T-helper 2 cell treated with Interferon-gamma antibody and Interleukin-4, amounts not matched to agents 5 μg/mL and 100 μg/mL, for 36 hours (primary cell): ENCODE results near the gene SMPD4.
A peak's percentile ranks its signal among the peaks of the same experiment; 100 is the strongest.
"Not testable (repeated sequence)": the region's sequence is repeated elsewhere in the genome, so short reads cannot be mapped to it uniquely, and the experiment has no call there.

Experiments used
- DNase-seq: peaks from one replicate; pipeline ENCODE4 v3.0.0; 2021; ENCODE audit warnings: low spot score
- H3K27ac Mint-ChIP-seq: one replicate; pipeline ENCODE4 v1.8.0; 2021; ENCODE audit warnings: mild to moderate bottlenecking, mixed read lengths
- H3K27me3 Mint-ChIP-seq: one replicate; pipeline ENCODE4 v1.8.0; 2021; ENCODE audit warnings: low read depth, mixed read lengths
- H3K36me3 Mint-ChIP-seq: one replicate; pipeline ENCODE4 v1.8.0; 2021; ENCODE audit warnings: low read depth, mixed read lengths
- H3K4me1 Mint-ChIP-seq: one replicate; pipeline ENCODE4 v1.8.0; 2021; ENCODE audit warnings: low read depth, mixed read lengths
- H3K4me3 Mint-ChIP-seq: one replicate; pipeline ENCODE4 v1.8.0; 2022; ENCODE audit warnings: mild to moderate bottlenecking, moderate library complexity, mixed read lengths
- H3K9me3 Mint-ChIP-seq: one replicate; pipeline ENCODE4 v1.8.0; 2021; ENCODE audit warnings: mixed read lengths

Gene SMPD4

DNA sequence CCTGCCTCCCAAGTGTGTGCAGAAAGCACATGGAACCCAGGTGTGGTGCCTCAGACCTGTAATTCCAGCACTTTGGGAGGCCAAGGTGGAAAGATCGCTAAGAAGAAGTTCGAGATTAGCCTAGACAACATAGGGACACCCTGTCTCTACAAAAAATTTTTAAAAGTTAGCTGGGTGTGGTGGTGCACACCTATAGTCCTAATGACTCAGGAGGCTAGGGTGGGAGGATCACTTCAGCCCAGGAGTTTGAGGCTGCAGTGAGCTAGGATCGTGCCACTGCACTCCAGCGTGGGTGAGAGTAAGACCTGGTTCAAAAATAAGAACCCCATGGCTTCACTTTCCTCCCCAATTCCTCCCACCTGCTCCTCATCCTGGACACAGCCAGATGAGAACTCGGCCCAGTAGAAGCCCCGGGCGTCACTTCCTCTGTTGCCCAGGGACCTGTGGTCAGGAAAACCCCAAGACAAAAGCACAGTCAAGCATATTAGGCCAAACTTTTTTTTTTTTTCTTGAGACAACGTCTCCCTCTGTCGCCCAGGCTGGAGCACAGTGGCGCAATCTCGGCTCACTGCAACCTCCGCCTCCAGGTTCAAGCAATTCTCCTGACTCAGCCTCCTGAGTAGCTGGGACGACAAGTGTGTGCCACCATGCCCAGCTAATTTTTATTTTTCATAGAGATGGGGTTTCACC is 23.4 kb downstream of the SMPD4 start:
- not testable (repeated sequence) for DNase-seq, H3K4me1 Mint-ChIP-seq, H3K9me3 Mint-ChIP-seq, H3K4me3 Mint-ChIP-seq, H3K36me3 Mint-ChIP-seq, H3K27me3 Mint-ChIP-seq
- H3K27ac Mint-ChIP-seq = peak overlapping the region; percentile 31

DNA sequence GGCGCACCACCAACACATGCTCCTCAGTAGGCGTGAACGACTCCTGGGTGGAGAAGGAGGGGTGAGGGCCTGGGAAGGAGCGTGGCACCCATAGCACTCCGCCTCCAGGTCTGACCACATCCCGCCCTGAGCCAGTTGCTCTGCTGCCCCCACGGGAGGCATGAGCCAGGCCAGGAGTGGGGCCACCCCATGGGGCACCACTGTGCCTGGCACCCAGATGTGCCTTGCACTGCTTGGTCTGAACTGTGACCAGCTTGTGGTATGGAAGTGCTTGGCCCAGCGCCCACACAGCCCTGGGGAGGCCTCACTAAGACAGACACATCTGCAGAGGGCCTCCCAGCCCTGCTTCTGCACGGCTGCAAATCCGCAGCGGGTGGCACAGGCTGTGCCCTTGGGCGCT is 24.0 kb downstream of the SMPD4 start:
- not testable (repeated sequence) for H3K27ac Mint-ChIP-seq, DNase-seq, H3K4me3 Mint-ChIP-seq, H3K27me3 Mint-ChIP-seq, H3K4me1 Mint-ChIP-seq, H3K36me3 Mint-ChIP-seq, H3K9me3 Mint-ChIP-seq

DNA sequence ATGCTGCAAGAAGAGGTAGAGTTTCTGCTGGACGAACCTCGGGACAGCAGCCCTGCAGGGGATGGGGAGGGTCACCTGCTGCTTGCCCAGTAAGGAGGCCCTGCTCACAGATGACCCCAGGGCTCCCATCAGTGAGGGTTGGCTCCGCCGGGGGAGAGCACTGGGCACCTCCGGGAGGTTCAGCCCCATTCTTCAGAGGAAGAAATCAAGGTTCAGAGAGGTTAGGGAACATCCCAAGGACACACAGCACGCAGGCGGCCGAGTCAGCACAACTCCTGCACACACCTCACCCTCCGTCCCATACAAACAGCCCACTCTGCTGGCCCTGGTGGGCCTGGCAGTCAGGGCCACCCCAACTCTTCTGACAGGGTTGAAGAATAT is 24.8 kb downstream of the SMPD4 start:
- H3K36me3 Mint-ChIP-seq = peaks cover 6% of the 10 kb centered on the region

DNA sequence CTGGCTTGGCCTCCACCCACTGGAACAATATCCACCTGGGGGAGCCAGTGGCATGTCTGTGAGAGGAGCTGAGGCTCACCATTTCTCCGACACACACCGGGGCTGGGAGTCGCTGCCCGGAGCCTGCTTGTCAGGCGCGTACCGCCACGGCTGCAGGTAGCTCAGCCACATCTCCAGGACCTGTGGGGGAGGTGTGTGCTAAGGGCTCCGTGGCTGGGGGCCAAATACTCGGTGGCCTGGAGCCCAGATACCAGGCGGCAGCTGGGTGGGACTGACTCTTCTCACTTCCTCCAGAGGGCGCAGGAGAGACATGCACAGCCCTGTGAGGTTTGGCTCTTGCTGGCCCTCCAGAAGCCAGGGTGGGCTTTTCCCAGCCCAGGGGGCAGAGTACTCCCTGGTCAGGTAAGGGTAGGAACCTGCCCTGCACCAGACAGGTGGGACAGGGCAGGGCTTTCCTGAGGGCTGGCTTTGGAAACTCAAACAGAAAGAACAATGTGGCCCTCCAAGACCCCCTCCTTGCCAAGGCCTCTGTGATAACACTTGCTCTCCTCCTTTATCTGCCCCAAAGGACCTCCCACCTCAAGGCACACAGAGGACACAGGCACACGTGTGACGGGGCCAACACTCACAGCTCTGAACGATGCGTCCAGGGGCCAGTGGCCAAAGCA is 25.3 kb downstream of the SMPD4 start:
- H3K4me1 Mint-ChIP-seq, H3K27ac Mint-ChIP-seq, H3K36me3 Mint-ChIP-seq, DNase-seq, H3K9me3 Mint-ChIP-seq, H3K4me3 Mint-ChIP-seq, H3K27me3 Mint-ChIP-seq: not testable (repeated sequence)

More for the DNA sequence above, 24.8 kb downstream of the SMPD4 start:
- H3K4me3 Mint-ChIP-seq = no peak overlapping the region
- H3K4me1 Mint-ChIP-seq = no peaks in the 10 kb centered on the region
- H3K9me3 Mint-ChIP-seq = no peaks in the 10 kb centered on the region
- H3K27me3 Mint-ChIP-seq = no peaks in the 10 kb centered on the region
- no peak overlapping the region for H3K27ac Mint-ChIP-seq
- DNase-seq = no peak

DNA sequence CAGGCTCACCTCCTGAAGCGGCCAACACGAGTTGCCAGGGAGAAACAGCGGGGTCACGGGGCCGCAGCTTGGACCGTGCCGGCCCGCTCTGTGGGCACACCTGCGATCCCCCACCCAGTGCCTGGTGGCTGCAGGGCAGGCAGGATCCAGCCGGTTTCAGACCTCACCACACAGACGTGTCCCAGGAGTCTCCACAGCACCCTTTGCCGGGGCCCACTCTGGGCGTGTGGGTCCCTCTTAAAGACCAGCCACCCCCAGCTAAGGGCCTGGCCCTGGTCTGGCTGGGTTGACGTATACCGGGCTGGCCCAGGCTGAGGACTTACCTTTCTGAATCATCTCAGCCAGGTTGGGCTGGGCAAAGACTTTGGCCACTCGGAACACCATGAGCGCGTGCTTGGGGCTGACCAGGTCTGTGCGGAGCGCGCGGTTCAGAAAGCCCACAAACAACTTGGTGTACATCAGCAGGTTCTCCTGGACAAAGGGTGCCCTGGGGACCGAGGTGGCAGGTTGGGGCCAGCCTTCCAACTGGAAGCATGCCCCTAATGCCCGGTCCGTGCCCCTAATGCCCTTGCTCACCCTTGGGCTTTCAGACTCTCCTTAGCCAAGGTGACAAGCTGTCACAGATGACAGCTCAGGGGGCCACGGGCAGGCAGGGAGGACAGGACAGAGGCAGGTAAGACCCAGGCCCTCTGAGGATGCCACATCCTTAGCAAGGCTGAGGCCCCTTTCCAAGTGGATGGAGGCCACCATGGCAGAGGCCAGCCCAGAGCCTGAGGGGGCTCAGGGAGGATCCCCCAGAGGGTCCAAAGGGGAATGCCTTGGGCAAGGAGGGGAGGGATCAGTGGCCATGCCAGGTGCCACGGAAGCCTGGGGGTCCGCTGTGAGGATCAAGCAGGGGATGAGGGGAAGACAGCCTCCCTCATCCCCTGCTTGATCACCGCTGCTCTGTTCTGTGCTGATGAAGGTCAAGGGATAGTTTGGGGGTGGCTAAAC is 26.3 kb downstream of the SMPD4 start:
- no peaks in the 10 kb centered on the region for H3K27me3 Mint-ChIP-seq
- no peak for DNase-seq
- H3K9me3 Mint-ChIP-seq = no peaks in the 10 kb centered on the region
- H3K4me1 Mint-ChIP-seq = no peaks in the 10 kb centered on the region
- H3K36me3 Mint-ChIP-seq = peaks cover 2% of the 10 kb centered on the region
- H3K4me3 Mint-ChIP-seq = no peak overlapping the region
- no peak overlapping the region for H3K27ac Mint-ChIP-seq

DNA sequence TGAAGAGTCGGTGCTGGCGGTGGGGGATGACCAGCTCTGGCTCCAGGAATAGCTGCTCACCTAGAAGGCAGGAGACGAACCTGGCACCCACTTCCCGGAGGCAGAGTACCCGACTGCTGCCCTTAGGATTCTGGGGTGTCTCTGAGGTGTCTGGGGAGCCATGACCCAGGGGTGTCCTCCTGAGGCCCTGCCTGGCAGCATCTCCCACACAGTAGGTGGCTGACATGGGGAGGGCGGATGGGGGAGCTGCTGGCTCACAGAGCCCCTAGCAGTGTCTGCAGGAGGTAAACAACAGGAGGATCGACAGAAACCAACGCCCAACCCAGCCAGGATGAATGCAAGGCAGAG is 27.0 kb downstream of the SMPD4 start:
- H3K27ac Mint-ChIP-seq, H3K36me3 Mint-ChIP-seq, H3K27me3 Mint-ChIP-seq, H3K4me3 Mint-ChIP-seq, H3K4me1 Mint-ChIP-seq, DNase-seq, H3K9me3 Mint-ChIP-seq: not testable (repeated sequence)

DNA sequence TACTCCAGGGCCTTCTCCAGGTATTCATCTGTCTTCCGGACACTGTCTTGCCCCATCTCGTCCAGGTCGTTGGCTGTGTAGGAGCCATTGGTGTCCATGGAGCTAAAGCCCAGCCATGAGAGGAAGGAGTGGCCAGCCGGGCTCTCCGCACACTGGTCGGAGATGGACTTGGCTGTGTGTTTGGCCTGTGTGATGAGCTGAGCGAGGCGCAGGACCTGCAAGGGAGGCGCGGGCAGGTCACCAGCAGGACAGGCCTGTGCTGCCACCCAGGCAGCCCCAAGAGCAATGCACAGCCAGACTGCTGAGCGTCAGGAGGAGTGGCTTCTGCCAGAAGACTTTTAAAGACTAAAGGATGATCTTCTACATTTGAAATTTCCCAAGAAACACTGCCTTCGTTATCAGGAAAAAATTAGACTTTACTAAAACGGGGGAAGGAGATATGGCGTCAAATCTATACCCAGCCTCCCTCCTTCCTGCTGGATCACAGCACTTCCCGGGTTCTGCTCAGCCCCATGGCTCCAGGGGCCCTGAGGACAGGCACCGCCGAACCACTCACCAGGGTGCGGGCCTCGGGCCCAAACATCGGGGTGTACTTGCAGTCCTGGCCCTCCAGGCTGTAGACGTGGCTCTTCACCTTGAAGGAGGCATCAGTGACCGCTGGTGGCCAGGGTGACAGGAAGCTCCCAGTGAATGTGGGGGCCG is 27.5 kb downstream of the SMPD4 start:
- H3K9me3 Mint-ChIP-seq, H3K27ac Mint-ChIP-seq, DNase-seq, H3K36me3 Mint-ChIP-seq, H3K27me3 Mint-ChIP-seq, H3K4me1 Mint-ChIP-seq, H3K4me3 Mint-ChIP-seq: not testable (repeated sequence)

DNA sequence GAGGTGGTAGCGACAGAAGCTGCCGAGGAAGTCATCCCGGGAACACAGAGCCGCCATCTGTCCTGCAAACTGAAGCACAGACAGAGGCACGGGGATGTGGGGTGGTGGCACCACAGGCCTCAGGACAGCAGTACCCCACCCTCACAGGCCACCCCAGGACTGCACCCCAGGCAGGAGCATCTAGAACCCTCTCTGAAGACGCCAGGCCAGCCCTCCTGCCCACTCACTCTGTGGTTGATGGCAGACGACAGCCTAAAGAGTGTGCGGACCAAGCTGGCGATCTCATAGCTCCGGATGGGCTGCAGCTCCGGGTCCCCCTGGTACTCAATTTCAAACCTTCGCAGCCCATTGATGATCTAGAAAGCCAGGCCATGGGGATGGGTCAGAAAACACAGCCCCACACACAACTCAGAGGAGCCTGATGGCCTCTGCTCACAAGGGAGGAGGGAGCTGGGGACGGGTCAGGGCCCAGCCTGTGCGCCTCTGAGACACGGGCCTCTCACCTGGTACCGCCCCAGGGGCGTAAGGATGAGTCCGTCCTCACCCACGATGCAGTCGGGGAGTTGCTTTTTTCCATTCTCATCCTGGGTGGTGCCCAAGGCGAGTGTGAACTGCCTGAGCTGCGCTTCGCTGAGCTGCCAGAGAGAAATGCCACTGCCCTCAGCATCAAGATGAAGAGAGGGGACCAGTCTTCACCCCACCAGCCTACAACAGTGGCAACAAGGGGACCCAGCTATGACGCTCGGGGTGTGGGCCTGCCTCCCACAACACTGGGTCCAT is 28.4 kb downstream of the SMPD4 start:
- Mint-ChIP-seq H3K36me3 (peaks cover 1% of the 10 kb centered on the region), H3K27ac (no peak overlapping the region), H3K4me3 (no peak overlapping the region), H3K4me1 (peaks cover 2% of the 10 kb centered on the region), H3K9me3 (no peaks in the 10 kb centered on the region), H3K27me3 (no peaks in the 10 kb centered on the region)
- DNase-seq = no peak

DNA sequence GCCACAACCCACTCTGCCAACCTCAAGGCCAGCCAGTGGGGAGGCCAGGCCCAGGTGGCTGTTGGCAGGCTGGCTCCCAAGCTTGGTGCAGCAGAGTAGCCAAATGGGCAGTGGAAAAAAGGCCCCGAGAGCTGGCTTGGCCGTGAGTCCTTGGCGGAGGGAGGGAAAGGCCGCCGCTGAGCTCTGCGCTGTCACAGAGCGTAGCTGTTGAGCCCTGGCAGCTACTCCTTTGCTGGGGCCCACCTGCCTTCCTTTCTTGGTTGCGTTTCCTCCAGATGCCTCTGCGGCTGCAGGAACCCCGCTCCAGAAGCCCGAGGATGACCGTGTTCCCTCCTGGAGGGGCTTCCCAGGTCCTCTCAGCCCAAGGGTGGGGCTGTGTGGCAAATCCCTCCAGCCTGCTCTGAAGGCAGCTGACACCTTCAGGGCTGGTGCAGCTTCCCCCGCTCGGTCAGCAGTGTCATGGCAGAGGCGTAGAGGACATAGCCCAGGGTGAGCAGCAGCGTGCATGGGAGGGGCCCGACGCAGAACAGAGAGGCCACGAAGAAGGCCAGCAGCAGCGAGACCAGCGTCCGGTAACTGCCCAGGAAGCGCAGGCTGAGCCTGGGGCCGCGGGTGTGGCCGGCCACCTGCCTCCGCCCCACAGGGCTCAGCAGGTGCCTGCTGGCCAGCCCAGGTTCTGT is 29.1 kb downstream of the SMPD4 start:
- H3K27ac Mint-ChIP-seq, H3K4me1 Mint-ChIP-seq, H3K9me3 Mint-ChIP-seq, H3K4me3 Mint-ChIP-seq, H3K36me3 Mint-ChIP-seq, H3K27me3 Mint-ChIP-seq, DNase-seq: not testable (repeated sequence)

DNA sequence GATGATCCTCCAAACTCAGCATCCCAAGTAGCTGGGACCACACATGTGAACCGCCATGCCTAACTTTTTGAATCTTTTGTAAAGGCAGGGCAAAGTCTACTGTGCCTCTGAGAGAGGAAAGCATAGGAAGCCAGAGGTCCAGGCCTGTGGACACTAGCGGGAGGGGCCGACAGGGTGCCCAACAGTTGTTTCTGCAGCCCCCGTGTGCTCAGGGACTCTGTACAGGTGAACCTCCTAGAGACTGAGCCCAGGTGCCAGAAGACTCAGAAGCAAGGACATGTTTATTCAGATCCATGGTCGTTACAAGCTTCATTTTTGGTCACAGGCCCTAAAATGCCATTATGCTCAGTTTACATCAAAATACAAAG is 30.3 kb downstream of the SMPD4 start:
- H3K4me3 Mint-ChIP-seq, H3K27me3 Mint-ChIP-seq, H3K27ac Mint-ChIP-seq, H3K4me1 Mint-ChIP-seq, H3K36me3 Mint-ChIP-seq, H3K9me3 Mint-ChIP-seq, DNase-seq: not testable (repeated sequence)

DNA sequence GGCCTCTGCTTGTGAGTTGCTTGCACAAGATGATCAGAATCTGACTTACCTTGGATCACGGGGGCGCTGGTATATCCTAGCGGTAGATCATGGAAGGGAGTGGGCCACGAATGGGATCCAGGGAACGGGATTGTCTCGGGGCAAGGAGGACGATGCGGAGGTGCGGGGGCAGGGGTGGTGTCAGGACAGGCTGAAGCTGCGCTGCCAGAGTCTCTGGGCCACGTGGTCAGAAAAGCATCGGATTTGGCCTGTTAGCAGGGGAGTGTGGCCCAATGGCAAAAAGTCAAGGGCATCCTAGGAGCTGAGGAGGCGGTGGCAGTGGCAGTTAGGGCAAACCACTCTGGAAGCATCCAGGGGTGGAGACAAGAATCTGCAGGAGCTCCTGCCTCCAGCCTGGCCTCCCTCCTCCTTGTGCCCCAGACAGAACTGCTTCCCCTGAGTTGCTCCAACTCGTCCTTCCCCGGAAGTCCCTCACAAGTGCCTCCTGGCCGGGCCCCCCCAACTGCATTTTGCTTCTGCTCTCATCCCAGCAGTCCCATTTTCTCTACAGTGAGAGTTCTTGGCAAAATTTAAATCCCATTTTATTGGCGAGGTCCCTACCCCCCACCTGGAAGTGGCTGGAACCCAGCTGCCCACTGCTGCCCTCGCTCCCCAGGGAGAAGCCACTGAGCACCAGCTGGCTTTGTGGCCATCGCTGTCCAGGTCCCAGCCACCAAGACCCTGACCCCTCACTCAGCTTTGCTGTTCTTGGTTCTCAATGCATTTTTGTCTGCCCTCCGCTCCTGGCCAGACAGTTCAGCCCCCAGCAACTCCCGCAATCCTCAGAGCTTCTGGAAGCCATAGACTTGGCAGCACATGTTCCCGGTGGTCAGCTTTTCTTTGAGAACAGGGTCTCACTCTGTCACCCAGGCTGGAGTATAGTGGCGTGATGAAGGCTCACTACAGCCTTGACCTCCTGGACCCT is 30.9 kb downstream of the SMPD4 start:
- DNase-seq = no peak
- Mint-ChIP-seq H3K27me3 (peaks cover 3% of the 10 kb centered on the region), H3K36me3 (peaks cover 1% of the 10 kb centered on the region), H3K4me3 (no peak overlapping the region), H3K27ac (no peak overlapping the region), H3K9me3 (no peaks in the 10 kb centered on the region), H3K4me1 (peaks cover 2% of the 10 kb centered on the region)

DNA sequence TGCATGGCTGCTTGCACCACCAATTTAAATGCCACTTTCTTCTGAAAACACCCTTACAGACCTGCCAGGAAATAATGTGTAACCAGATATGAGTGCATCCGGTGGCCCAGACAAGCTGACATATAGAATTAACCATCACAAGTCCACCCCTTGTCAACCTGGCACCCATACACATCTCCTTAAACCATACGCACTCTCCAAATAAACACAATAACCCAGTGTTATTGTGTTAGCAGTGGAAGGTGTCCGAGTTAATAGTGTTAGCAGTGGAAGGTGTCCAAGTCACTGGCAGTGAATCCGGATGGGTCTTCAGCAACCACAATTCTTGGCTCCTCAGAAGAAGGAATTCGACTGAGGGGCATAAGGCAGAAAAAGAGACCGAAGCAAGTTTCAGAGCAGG is 32.9 kb downstream of the SMPD4 start:
- not testable (repeated sequence) for H3K27ac Mint-ChIP-seq, DNase-seq

More for the DNA sequence above, 32.9 kb downstream of the SMPD4 start:
- H3K36me3 Mint-ChIP-seq, H3K4me1 Mint-ChIP-seq, H3K4me3 Mint-ChIP-seq, H3K27me3 Mint-ChIP-seq, H3K9me3 Mint-ChIP-seq: not testable (repeated sequence)
